ENCODE data around the gene NIPSNAP2.

The NIPSNAP2 gene

DNA sequence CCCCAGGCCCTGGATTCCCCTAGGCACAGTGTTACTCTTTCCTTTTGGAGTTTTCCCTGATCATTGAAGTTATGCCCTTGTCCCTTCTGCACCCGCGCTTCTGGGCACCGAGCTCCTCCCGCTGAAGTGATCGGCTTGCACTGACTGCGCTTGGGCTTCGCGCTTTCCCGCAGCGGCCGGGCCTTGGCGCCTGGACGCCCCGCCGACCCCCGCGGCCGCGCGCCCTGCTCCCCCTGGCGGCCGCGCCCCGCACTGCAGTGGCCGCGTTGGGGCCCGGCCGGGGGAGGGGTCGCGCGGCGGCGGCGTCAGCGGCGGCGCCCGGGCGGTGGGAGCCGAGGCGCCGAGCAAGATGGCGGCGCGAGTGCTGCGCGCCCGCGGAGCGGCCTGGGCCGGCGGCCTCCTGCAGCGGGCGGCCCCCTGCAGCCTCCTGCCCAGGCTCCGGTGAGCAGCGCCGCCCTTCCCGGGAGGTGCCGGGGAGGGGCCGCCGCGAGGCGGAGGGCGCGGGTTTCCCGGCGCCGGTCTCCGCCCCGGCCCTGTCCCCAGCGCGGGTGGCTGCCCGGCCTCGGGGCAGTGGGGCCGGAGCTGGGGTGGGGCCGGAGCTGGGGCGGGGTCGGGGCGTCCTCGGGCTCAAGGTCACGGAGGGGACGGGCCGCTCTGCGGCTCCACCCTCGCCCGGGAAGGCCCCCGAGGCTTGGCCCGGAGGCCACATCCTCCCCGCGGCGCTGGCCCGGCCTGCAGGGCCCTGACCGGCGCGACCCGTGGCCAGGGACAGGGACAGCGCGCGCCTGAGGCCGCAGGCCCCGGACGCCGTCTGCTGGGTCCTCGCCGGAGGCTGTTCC, at the start of gene NIPSNAP2:
Gene NIPSNAP2 (plus strand): TSS at position 325 of the 839 bp plus-strand sequence. CDS start 25 bp downstream, at position 350.
- DNase-seq (ENCODE audit: low spot score): peak; percentile 81

DNA sequence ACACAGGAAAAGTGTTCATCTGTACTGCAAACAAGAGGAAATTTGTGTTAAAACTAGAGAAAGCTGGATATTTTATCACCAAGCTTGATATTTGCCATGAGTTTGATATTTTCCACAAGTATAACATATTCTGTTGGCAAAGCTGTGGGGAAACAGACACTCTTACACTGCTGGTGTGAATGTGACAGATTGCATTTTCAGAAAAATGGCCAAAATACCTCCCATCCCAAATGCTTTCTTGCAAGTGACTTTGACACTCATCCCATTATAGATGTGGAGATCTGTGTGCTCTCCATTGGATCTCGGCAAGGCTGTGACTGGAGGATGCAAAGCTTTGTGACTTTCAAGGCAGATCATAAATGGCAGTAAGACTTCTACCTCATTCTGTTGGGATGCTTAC, 46.6 kb upstream of the NIPSNAP2 start:
- DNase-seq (ENCODE audit: low spot score): no peak

DNA sequence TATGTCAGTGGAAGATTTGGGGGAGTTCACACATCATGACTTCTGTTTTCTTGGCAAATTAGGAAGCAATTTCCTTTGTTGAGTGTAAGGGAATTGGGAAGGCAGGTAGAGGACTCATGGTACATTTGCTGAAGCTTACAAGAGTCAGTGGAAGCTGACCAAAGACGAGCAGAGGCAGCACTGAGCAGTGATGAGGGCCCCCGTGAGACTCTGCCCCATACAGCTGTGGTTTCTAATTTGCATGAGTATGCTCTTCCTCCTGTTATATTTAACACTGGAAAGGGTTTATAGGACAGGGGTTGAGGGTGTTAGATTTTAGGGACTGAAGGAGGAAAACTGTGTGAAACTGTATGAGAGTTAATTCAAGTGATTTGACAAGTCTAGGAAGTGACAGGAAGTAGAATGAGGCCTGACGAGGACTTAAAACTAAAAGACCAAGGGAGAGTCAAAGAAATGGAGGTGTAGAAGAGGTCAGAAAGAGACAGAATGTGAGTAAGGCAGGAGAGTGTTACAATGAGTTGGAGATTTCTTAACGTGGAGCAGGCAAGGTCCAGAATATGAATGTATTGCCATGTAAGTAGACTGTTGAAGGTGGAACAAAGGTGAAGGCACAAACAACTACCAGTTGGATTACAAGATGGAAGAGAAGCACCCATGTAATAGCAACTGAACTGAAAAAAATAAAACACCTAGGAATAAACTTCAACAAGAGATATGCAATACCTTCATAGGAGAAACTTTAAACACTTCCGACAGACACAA, 36.2 kb upstream of the NIPSNAP2 start:
- DNase-seq (ENCODE audit: low spot score): no peak

DNA sequence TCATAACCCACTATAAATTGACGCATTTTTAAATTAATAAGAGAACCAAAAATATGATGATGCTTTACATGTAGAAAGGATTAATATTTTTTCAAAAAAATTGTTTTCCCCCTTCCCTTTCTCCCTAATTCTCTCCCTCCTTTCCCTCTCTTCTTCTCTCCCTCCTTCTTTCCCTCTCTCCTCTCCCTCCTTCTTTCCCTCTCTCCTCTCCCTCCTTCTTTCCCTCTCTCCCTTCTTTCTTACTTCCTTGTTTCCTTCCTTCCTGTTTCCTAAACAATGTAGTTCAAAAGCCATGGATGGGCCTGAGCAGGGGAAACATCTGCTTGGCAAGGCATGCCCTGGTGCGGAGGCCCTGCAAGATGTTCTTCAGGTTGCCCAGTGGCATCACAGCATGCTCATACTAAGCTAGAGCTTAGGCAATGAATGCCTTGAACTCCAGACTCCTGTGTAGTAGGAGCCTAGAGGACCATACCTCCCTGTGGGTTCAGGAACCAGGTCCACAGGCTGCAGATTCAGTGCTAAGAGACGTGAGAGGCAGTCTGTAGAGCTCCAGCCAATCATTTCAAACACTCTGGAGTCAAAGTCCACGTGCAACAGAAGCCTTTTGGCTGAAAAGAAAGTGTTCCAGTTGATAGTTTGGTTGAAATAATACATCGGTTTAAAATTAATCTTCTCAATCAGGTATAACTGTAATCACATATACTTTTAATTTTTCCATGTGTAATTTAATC, 32.8 kb upstream of the NIPSNAP2 start:
- no peak for DNase-seq (ENCODE audit: low spot score)

DNA sequence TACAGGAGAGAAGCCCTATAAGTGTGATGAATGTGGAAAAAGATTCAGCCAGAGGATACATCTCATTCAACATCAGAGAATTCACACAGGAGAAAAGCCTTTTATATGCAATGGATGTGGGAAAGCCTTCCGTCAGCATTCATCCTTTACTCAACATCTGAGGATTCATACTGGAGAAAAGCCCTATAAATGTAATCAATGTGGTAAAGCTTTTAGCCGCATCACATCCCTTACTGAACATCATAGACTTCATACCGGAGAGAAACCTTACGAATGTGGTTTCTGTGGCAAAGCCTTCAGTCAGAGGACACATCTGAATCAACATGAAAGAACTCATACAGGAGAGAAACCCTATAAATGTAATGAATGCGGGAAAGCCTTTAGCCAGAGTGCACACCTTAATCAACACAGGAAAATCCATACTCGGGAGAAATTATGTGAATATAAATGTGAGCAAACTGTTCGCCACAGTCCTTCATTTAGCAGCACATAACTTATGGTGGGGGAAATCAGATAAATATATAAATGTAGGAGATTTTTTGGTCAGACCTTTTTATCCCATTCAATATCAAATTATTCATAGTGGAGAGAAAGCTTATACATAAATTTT, 24.8 kb upstream of the NIPSNAP2 start:
- no peak for DNase-seq (ENCODE audit: low spot score)

DNA sequence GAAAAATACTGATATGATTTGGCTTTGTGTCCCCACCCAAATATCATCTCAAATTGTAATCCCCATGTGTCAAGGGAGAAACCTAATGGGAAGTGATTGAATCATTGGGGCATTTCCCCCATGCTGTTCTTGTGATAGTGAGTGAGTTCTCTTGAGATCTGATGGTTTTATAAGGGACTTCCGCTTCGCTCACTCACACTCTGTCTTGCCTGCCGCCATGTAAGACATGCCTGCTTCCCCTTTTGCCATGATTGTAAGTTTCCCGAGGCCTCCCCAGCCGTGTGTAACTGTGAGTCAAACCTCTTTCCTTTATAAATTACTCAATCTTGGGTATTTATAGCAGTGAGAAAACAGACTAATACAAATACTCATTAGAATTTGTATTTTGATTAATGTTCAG, 17.8 kb upstream of the NIPSNAP2 start:
- DNase-seq (ENCODE audit: low spot score): no peak

DNA sequence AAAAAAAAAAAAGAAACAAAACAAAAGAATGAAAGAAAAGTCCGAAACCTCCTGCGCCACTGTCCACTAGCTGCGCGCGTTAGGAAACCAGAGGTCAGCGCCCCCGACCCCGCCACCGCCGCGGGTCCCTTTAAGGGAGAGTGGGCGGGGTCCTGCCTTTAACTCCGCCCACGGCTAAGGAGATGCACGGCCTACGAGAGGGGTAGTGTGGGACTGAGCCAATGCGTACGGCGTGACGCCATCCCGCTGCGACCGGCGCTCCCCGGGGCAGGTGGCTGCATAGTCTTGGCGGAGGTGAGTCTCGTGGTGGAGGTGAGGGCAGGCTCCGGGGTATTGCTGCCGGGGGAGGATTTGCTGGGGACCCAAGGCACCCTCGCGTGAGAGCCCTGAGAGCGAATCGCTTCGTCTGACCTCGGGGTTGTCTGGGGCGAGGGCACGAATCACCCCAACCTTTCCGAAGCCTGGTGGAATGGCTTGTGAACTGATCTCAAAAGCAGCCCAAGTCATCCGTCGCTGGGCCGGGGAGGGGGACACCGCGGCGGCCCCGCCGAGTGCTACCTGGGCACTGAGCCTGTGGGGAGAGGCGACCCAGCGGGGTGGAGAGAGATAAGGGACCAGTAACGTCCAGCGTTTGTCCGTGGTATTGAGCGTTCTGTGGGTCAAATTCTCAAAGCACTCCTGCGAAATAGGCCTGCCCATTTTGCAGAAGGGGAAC, 12.6 kb upstream of the NIPSNAP2 start, which contains the start of gene MRPS17:
Gene MRPS17 (plus strand): TSS at position 241 of the 715 bp plus-strand sequence. CDS start 1,319 bp downstream, outside the sequence.
- DNase-seq (ENCODE audit: low spot score): peak; percentile 91

DNA sequence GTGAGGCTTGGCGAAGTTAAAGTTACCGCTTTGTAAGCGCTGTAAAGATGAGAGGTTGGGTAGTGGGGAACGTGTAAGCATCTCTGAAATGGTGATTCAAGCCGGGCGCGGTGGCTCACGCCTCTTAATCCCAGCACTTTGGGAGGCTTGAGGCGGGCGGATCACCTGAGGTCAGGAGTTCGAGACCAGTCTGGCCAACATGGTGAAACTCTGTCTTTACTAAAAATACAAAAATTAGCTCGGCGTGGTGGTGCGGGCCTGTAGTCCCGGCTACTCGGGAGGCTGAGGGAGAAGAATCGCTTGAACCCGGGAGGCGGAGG, 12.1 kb upstream of the NIPSNAP2 start:
- DNase-seq (ENCODE audit: low spot score): peak; percentile 24

DNA sequence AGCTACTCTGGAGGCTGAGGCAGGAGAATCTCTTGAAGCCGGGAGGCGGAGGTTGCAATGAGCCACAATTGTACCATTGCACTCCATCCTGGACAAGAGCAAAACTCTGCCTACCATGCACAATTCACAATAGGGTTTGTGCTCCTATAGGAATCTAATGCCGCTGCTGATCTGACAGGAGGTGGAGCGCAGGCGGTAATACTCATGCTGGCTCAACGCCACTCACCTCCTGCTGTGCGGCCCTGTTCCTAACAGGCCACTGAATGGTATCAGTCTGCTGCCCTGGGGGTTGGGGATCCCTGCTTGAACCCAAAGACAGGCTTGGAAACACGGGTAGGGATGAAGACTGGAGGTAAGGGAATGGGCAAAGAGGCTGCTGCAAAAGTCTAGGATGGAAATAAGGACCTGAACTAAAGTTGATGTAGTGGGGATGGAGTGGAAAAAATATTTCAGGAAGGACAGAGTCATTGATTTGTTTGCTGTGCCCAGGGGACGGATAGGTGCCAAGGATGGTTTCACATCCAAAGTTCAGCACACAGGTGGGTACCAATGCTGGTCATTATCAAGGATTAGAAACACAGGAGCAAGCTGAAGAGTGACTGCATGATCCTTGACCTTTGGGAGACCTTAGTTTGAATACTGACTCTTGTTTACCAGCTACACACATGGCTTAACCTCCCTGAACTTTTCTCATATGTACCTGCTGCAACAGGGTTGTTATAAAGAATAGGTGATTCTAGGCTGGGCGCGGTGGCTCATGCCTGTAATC, 10.5 kb upstream of the NIPSNAP2 start:
- DNase-seq (ENCODE audit: low spot score): no peak

DNA sequence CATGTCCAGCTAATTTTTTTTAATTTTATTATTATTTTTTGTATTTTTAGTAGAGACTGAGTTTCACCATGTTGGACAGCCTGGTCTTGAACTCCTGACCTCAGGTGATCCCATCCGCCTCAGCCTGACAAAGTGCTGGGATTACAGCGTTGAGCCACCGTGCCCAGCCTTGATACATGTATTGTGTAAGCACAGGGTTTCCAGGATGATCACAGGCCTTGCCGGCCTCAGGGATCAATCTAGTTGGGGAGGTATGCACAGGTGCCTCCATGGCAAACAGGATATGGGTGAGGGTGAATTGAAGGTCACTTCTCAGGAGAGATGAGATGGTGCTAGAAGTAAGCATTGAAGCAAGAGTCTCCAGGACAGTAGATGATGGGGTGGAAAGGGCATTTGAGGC, 7.2 kb upstream of the NIPSNAP2 start:
- no peak for DNase-seq (ENCODE audit: low spot score)

DNA sequence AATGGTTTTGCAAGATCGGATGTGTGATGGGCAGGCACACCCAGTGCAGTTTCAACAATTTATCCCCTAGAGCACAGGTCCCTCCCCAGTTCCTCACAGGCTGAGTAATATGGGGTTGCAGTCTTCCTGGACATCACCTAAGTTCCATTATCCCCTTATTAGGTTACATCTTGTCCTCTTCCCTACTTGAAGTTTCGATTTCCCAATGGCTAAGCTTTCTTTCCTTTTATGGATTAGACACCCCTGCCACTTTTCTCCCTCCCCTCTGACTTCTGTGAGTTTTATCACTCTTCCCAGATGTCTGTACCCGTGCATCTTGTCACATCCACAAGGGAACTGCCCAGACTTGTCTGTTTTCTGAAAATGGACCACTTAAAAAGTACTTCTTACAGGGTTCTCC, 2.4 kb upstream of the NIPSNAP2 start:
- DNase-seq (ENCODE audit: low spot score): no peak

DNA sequence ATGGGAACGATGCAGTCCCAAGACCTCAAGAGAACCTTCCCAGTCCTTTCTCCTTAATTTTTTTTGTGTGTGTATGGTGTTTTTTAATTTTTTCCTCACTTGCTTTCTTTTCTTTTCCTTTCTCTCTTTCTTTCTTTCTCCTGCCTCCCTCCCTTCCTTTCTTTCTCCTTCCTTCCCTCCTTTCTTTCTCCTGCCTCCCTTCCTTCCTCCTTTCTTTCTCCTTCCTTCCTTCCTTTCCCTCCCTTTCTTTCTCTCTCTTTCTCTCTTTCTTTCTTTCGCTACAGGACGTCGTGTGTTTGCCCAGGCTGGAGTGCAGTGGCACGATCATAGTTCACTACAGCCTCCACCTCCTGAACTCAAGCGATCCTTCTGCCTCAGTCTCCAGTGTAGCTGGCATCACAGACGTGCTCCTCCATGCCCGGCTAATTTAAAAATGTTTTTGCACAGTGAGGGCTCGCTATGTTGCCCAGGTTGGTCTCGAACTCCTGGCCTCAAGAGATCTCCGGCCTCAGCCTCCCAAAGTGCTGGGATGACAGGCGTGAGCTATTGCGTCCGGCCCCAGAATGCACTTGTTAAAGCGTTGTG, 709 bp upstream of the NIPSNAP2 start:
- DNase-seq (ENCODE audit: low spot score): no peak

DNA sequence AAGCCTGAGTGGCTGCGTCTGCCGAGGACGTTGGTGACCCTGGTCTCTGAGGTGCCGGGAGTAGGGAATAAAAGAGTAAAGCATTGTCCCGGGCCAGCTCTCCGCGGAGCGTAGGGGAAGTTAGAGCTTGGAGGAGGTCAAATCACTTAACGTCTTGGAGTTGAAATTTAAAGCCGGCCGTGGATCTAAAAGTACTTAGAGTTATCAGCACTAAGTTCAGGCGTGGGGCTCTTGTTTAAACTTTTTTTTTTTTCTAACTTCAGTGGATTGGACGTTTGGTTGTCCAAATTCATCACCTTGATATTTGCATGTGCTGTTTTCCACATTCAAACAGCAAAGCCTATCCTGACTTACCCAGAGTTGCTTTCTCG, 700 bp downstream of the NIPSNAP2 start:
- DNase-seq (ENCODE audit: low spot score): no peak

DNA sequence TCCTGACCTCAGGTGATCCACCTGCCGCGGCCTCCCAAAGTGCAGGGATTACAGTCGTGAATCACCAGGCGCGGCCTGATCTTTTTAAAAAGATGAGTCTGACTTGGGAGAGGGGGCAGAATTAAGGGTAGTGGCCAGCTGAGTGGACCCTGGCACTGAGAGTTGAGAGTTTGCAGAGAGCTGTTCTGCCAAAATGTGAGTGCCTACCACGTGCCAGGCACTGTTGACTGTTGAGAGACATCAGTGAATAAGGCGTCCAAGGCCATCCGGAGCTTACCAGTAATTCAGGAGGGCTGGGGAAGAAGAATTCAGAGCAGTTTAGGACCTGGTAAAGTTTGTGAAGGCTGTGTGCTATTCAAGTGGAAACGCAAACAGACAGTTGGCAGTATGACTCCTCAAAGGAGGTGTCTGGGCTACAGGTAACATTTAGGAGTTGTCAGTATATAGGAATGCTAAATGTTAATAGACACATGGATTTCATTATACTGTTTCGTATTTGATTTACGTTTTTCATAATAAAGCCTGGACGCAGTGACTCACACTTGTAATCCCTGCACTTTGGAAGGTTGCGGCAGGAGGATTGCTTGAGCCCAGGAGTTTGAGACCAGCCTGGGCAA, 1.5 kb downstream of the NIPSNAP2 start:
- peak; percentile 30 for DNase-seq (ENCODE audit: low spot score)

DNA sequence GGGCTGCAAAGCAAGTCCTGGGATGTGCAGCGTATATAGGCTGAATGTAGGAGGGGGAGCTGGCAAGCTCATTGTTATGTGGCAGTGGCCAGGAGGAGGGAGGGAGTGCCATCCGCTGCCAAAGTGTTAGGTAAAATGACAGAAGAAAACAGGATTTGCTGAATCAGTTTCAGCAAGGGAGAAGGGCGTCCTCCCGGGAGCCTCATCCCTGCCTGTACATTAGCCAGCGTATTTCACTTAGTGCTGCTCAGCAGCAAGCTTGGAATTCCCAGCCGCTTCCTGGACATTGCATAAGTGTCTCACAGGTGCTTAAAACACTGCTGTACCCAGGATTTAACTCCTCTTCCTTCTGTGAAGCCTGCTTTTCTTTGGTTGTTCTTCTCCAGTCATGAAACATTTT, 2.5 kb downstream of the NIPSNAP2 start:
- no peak for DNase-seq (ENCODE audit: low spot score)

DNA sequence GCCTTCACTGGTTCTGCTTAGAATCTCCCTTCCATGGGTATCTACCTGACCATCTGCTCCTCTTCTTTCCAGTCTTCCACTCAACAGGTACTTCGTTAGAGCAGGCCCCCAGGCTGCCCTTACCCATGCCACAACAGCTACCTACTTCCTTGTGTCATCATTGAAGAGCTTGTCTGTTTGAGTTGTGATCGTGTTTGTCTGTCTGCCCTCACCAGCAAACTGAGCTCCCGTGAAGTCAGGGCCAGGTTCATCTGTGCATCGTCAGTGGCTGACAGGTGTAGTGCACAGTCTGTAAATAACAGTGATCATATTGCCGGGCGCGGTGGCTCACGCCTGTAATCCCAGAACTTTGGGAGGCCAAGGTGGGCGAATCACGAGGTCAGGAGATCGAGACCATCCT, 5.0 kb downstream of the NIPSNAP2 start:
- DNase-seq (ENCODE audit: low spot score): no peak

DNA sequence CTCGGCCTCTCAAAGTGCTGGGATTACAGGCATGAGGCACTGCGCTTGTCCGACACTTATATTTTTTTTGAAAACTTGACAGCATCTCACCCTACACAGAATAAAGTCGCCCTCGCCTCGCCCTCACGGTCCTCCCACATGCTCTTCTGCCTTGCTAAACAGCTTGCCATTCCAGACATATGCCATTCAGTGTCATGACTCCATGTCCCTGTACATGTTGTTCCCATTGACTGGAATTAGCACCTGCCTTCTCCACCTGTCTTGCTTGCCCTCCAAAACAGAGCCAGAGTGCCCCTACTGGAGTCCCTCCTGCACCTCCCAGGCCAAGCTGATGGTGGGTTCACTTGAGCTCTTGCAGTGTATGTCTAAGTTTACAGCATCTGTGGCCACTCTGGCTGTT, 6.2 kb downstream of the NIPSNAP2 start:
- DNase-seq (ENCODE audit: low spot score): no peak

DNA sequence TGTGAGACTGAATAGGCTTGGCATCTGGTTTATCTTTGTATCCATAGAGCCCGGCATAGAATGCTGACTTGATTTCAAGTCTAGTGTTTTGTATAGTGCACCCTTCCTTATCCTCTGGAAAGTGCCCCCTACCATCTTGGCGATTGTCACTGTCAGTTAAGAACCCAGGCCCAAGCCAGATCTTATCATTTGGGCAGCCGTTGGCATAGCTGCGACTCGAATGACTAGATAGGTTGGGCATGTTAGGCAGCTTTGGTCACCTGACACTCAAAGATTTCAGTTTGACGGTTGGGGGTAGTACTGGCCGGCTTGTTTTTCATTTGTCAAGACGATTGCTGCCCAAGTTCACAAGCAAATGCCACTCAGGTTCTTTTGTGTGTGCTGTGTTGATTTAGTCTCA, 6.6 kb downstream of the NIPSNAP2 start:
- peak; percentile 44 for DNase-seq (ENCODE audit: low spot score)

DNA sequence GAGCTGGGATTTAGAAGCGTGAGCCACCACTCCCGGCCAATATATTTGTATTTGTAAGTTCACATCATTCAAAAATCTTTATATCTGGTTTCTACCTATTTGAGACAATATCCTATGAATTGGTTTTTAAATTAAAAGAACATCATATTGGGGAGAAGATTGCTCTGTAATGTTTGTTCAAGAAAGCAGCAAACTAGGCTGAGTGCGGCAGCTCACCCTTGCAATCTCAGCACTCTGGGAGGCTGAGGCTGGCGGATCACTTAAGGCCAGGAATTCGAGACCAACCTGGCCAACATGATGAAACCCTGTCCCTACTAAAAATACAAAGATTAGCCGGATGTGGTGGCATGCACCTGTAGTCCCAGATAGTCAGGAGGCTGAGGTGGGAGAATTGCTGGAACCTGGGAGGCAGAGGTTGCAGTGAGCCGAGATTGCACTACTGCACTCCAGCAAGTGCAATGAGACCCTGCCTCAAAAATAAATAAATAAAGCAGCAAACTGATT, 9.4 kb downstream of the NIPSNAP2 start:
- DNase-seq (ENCODE audit: low spot score): no peak

All from kidney tubule cell (primary cell).